Endothelial cell of umbilical vein (primary cell): ENCODE measurements around the gene COL13A1. TPM values are rescaled to one million over a fixed set of nuclear protein-coding genes. Genes with fewer than 3 reads are reported as not detected.

Experiments used
- BruUV-seq: library from RNA; stranded (reverse); fragments of 400-500 nt; replicated peaks from 2 replicates; lab custom pipeline; 2021; lab: Mats Ljungman, UMichigan
- CTCF ChIA-PET: fragments of 300-600, 350-600 bp; sonication (Branson Sonifier 250); formaldehyde crosslinking; loops from one replicate; lab custom pipeline; 2021; ENCODE audit warnings: antibody characterized with exemption, inconsistent platforms; lab: Charles Lee
- POLR2A ChIA-PET: fragments of 300-600, 350-600 bp; sonication (Branson Sonifier 250); formaldehyde crosslinking; loops from one replicate; lab custom pipeline; 2021; ENCODE audit warnings: antibody characterized with exemption, inconsistent platforms; lab: Charles Lee
- DNase-seq: peaks from one replicate; pipeline ENCODE4 v3.0.0-alpha.2; 2011; ENCODE audit warnings: low read depth, low spot score
- FAIRE-seq: peaks from 2 replicates; lab custom pipeline; 2011; peaks lifted over from hg19 to GRCh38; lab: Jason Lieb, UNC
- H2AFZ ChIP-seq: 2 replicates; pipeline ENCODE4 v1.6.0; 2012; ENCODE audit warnings: low read depth, low read length, control low read depth, inconsistent platforms
- H3K27ac ChIP-seq: 2 replicates; pipeline ENCODE4 v1.5.1; 2011; ENCODE audit warnings: low read depth, mild to moderate bottlenecking, control low read depth, low read length, moderate library complexity; ENCODE audit not compliant: insufficient read depth
- H3K27me3 ChIP-seq, 2 experiments: 2 replicates each; pipeline versions ENCODE4 v1.6.0 to v1.6.1; 2011; ENCODE audit warnings: low read length in 2 of 2, mixed read lengths in 1 of 2; ENCODE audit not compliant: control insufficient read depth in 2 of 2, insufficient read depth in 2 of 2
- H3K36me3 ChIP-seq, 2 experiments: 2 replicates in 1 of 2; 3 replicates in 1 of 2; pipeline ENCODE4 v1.5.1; 2011; ENCODE audit warnings: low read length in 2 of 2, mild to moderate bottlenecking in 1 of 2, moderate library complexity in 1 of 2; ENCODE audit not compliant: control insufficient read depth in 2 of 2, insufficient read depth in 2 of 2; ENCODE audit errors: extremely low read depth in 1 of 2
- H3K4me1 ChIP-seq: 3 replicates; pipeline ENCODE4 v1.5.1; 2011; ENCODE audit warnings: mild to moderate bottlenecking, low read length; ENCODE audit not compliant: control insufficient read depth, insufficient read depth; ENCODE audit errors: extremely low read depth
- H3K4me2 ChIP-seq: 2 replicates; pipeline ENCODE4 v1.6.1; 2011; ENCODE audit warnings: low read length, control low read depth, mixed read lengths; ENCODE audit not compliant: insufficient read depth
- H3K4me3 ChIP-seq, 3 experiments: fragments of 200-600 bp in 1 of 3; sonication (generic), shearing (Covaris generic) in 1 of 3; replicated peaks in 1 of 3; 2 replicates each; pipeline ENCODE4 v1.5.1; 2011 to 2016; ENCODE audit warnings: control low read depth in 3 of 3, low read length in 3 of 3, mild to moderate bottlenecking in 2 of 3, inconsistent platforms in 1 of 3, low read depth in 1 of 3, moderate library complexity in 1 of 3; ENCODE audit not compliant: insufficient read depth in 1 of 3
- H3K79me2 ChIP-seq: 2 replicates; pipeline ENCODE4 v1.6.0; 2012; ENCODE audit warnings: low read length, inconsistent platforms; ENCODE audit not compliant: control insufficient read depth, insufficient read depth
- H3K9ac ChIP-seq: replicated peaks from 2 replicates; pipeline ENCODE3; 2011; ENCODE audit warnings: low read length, control low read depth; ENCODE audit not compliant: insufficient read depth; ENCODE audit errors: extremely low read depth
- H3K9me1 ChIP-seq: replicated peaks from 3 replicates; pipeline ENCODE4 v1.6.0; 2011; ENCODE audit warnings: mild to moderate bottlenecking, low read length; ENCODE audit not compliant: control insufficient read depth, insufficient read depth; ENCODE audit errors: extremely low read depth
- H3K9me3 ChIP-seq: replicated peaks from 2 replicates; pipeline ENCODE4 v1.5.1; 2012; ENCODE audit warnings: low read length, inconsistent platforms; ENCODE audit not compliant: control insufficient read depth, insufficient read depth
- H4K20me1 ChIP-seq: replicated peaks from 2 replicates; pipeline ENCODE3; 2011; ENCODE audit warnings: mild to moderate bottlenecking, low read length; ENCODE audit not compliant: control insufficient read depth, insufficient read depth; ENCODE audit errors: extremely low read depth
- CTCF ChIP-seq, 2 donors: IDR thresholded peaks; 1 replicate in 1 of 2; 2 replicates in 1 of 2; pipeline ENCODE4 v1.5.1; 2011; ENCODE audit warnings: low read length in 2 of 2, mild to moderate bottlenecking in 2 of 2, moderate library complexity in 2 of 2, control low read depth in 1 of 2, inconsistent platforms in 1 of 2, low read depth in 1 of 2; ENCODE audit not compliant: insufficient read depth in 1 of 2; ENCODE audit errors: extremely low read depth in 1 of 2
- EZH2 ChIP-seq: IDR thresholded peaks from 2 replicates; pipeline ENCODE4 v1.6.1; 2012; ENCODE audit warnings: borderline replicate concordance, low read depth, mild to moderate bottlenecking, moderate library complexity, low read length, inconsistent platforms; ENCODE audit not compliant: severe bottlenecking
- FOS ChIP-seq: IDR thresholded peaks from 2 replicates; pipeline ENCODE4 v1.6.1; 2011; ENCODE audit warnings: mild to moderate bottlenecking, low read length, moderate library complexity, borderline replicate concordance; ENCODE audit not compliant: insufficient read depth
- GATA2 ChIP-seq: IDR thresholded peaks from 2 replicates; pipeline ENCODE4 v1.7.0; 2011; ENCODE audit warnings: low read depth, mild to moderate bottlenecking, moderate library complexity, mixed read lengths, low read length; ENCODE audit not compliant: insufficient read length, insufficient read depth
- JUN ChIP-seq: IDR thresholded peaks from 2 replicates; pipeline ENCODE4 v1.6.1; 2011; ENCODE audit warnings: borderline replicate concordance, low read depth; ENCODE audit not compliant: insufficient read length, insufficient read depth
- MYC ChIP-seq: IDR thresholded peaks from one replicate; pipeline ENCODE4 v1.6.1; 2011; ENCODE audit warnings: mild to moderate bottlenecking, low read depth, low read length
- POLR2A ChIP-seq: IDR thresholded peaks from 2 replicates; pipeline ENCODE4 v1.6.1; 2012; ENCODE audit warnings: low read depth, mild to moderate bottlenecking, control low read depth, low read length
- POLR2AphosphoS5 ChIP-seq: IDR thresholded peaks from 2 replicates; pipeline ENCODE4 v1.6.1; 2012; ENCODE audit warnings: low read depth, mild to moderate bottlenecking, control low read depth, low read length, moderate library complexity; ENCODE audit not compliant: insufficient read depth
- dilution Hi-C: fragments of 300-500 bp; cut with MboI; formaldehyde crosslinking; loops from one replicate; pipeline ENCODE4 v1.15.0; 2019; ENCODE audit warnings: low sequenced_read_pairs; ENCODE audit not compliant: extremely low pct_ligation_motif_present
- intact Hi-C: fragments of 100-400 bp; cut with micrococcal nuclease; formaldehyde crosslinking; loops from one replicate; pipeline ENCODE4 v1.10.0; 2022
- polyA plus RNA-seq, 4 experiments: library from polyadenylated mRNA; depleted of rRNA in 3 of 4; stranded (reverse) in 3 of 4; unstranded in 1 of 4; fragments of >200 nt; gene quantifications; 2 replicates each; pipeline versions ENCODE4 v1.2.1 to v1.2.3, GENCODE V29; 2011 to 2012; ENCODE audit warnings: missing spikeins in 1 of 4
- total RNA-seq: library from RNA; stranded (reverse); gene quantifications from 2 replicates; pipeline ENCODE4 v1.2.3, GENCODE V29; 2021
- TF ChIP-seq, protein P1 (sequence below): IDR thresholded peaks from 2 replicates; pipeline ENCODE4 v1.6.1; 2011; ENCODE audit not compliant: insufficient read depth, insufficient read length

COL13A1 gene
- total and polyA plus RNA-seq, 2 donors (not counting 3 experiments of a cell fraction or from before 2014, with no cell fraction given), result 21.4 to 47.5 TPM

DNA sequence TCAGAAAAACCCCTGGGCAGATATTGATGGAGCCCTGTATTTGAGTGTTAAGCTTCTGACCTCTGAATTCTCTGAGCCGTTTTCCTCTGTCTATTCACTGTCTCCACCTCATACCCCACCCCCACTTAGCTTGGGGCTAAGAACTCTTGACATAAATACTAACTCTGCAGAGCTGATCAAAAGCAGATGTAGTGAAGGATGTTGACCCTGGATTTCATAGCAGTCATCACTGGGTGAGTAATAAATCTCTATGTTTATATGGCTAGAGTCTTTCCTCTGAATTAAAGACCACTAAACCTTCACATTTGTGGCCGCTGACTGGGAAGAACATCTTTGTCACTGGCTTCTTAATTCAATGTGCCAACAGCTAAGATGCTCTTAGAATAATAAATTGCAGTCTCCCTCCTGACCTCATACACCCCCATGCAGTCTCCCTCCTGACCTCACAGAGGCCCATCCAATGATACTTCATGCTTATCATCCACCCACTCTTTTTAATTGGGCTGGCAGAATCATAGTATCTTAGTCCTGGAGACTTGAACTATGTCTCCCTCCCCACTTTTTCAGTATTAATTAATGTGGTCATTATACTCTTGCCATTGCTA lies 172.9 kb downstream of the COL13A1 start:
- intact Hi-C loops, result no loop called here
- no peak overlapping the region for H3K4me2 ChIP-seq
- FAIRE-seq, result no peak

More for the DNA sequence above, 172.9 kb downstream of the COL13A1 start:
- peaks cover 40 to 74% of the 10 kb centered on the region in 2 experiments for H3K27me3 ChIP-seq
- TF ChIP-seq, protein P1, sequence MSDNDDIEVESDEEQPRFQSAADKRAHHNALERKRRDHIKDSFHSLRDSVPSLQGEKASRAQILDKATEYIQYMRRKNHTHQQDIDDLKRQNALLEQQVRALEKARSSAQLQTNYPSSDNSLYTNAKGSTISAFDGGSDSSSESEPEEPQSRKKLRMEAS, result no peak
- no peak for TF ChIP-seq CTCF (IDR thresholded peaks at IDR 0.05; ENCODE audit: extremely low read depth in 1 of 2, insufficient read depth in 1 of 2, low read depth in 1 of 2, low read length in 2 of 2)
- TF ChIP-seq MYC, result no peak
- no peak for TF ChIP-seq POLR2AphosphoS5
- no peak for TF ChIP-seq EZH2
- TF ChIP-seq FOS, result no peak
- no peak for TF ChIP-seq JUN
- TF ChIP-seq POLR2A, result no peak
- no peak for TF ChIP-seq GATA2
- no peak overlapping the region for H3K27ac ChIP-seq
- H3K9ac ChIP-seq, result no peak overlapping the region
- no peak overlapping the region for H3K4me3 ChIP-seq
- H3K9me3 ChIP-seq, result no peaks in the 10 kb centered on the region
- H2AFZ ChIP-seq, result no peak overlapping the region
- CTCF ChIA-PET, result interaction anchor here (0.6 to 5.5 kb wide), 2 partner anchors 15 to 1636 kb away, joined by 3 to 29 read pairs; no protein-coding TSS in a partner anchor
- no peak for DNase-seq
- H3K36me3 ChIP-seq, result no peaks in the 10 kb centered on the region
- H3K9me1 ChIP-seq, result no peaks in the 10 kb centered on the region
- no peaks in the 10 kb centered on the region for H3K79me2 ChIP-seq
- BruUV-seq, result no TSS peak
- dilution Hi-C loops, result no loop called here
- H3K4me1 ChIP-seq, result no peaks in the 10 kb centered on the region
- POLR2A ChIA-PET, result no interaction called here
- no peaks in the 10 kb centered on the region for H4K20me1 ChIP-seq
